ENCODE data around the gene TNIK. TPM values are rescaled to one million over a fixed set of nuclear protein-coding genes. Genes with fewer than 3 reads are reported as not detected.
"Not testable (repeated sequence)": the region's sequence is repeated elsewhere in the genome, so short reads cannot be mapped to it uniquely, and the experiment has no call there.

Gene TNIK
- total RNA-seq, 6 donors from 2014 or later: 23.2 to 74.4 (median 38.3) TPM

DNA sequence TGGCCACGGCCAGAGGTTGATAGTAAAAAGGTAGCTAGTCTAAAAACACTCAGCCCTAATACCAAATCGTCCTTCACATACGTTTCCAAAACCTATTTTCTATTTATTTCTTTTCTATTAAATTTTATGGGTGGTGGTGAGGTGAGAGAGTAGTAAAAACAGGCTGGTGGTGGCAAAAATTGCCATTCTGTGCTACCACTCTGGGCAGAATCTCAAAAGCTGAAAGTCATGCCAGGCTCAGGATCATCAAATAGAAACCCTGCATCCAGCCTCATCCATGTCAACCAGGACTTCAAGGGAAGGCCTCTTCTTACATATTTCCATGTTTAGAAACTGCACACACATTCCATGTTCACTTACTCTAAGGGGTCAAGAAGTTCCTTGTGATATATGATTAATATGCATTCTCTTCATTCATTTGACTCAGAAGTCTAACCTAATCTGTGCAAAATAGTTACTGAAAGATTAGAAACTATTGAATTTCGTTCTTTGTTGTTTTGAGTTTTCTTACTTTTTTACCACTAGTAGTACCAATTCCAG, 153.1 kb downstream of the TNIK start:
- no peaks in the 10 kb centered on the region for H3K9me3 ChIP-seq
- DNase-seq: no peak
- 87 to 88% methylated on average over 4 of the region's 4 CpGs for WGBS, 2 donors
- TF ChIP-seq POLR2A (IDR thresholded peaks at IDR 0.05): no peak
- no peak for TF ChIP-seq POLR2AphosphoS5 (IDR thresholded peaks at IDR 0.05)
- TF ChIP-seq, protein P1, sequence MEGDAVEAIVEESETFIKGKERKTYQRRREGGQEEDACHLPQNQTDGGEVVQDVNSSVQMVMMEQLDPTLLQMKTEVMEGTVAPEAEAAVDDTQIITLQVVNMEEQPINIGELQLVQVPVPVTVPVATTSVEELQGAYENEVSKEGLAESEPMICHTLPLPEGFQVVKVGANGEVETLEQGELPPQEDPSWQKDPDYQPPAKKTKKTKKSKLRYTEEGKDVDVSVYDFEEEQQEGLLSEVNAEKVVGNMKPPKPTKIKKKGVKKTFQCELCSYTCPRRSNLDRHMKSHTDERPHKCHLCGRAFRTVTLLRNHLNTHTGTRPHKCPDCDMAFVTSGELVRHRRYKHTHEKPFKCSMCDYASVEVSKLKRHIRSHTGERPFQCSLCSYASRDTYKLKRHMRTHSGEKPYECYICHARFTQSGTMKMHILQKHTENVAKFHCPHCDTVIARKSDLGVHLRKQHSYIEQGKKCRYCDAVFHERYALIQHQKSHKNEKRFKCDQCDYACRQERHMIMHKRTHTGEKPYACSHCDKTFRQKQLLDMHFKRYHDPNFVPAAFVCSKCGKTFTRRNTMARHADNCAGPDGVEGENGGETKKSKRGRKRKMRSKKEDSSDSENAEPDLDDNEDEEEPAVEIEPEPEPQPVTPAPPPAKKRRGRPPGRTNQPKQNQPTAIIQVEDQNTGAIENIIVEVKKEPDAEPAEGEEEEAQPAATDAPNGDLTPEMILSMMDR (IDR thresholded peaks at IDR 0.05): no peak
- TF ChIP-seq EP300 (IDR thresholded peaks at IDR 0.05): no peak
- ATAC-seq (ENCODE audit: low FRiP score in 2 of 2): no peak
- H3K4me1 ChIP-seq: no peaks in the 10 kb centered on the region
- H3K27ac ChIP-seq: peak overlapping the region in 3 of 4 donors; percentile 18 to 61 (median 24)
- no peak overlapping the region for H3K4me3 ChIP-seq
- H3K27me3 ChIP-seq: no peaks in the 10 kb centered on the region
- no peaks in the 10 kb centered on the region for H3K36me3 ChIP-seq

DNA sequence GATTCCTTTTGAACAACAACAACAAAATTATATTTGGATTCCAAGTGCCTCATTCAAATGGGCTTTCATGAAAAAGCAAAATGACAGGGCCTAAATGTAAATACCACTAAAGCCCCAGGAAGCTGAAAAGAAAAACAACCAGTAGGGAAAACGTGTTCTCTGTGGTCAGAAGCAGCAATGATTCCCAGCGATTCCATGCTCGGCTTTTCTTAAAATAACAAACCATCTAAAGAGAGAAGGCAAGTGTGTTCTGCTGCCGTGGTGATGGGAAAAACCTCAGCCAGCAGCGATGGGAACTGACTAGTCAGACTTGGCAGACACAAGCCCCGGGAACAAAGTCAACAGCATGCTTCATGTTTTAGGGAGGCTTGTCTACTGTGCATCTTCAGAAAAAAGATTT, 153.6 kb downstream of the TNIK start:
- Histone ChIP-seq H3K4me1 (no peaks in the 10 kb centered on the region), H3K4me3 (no peak overlapping the region), H3K9me3 (no peaks in the 10 kb centered on the region), H3K27me3 (no peaks in the 10 kb centered on the region), H3K36me3 (no peaks in the 10 kb centered on the region), H3K27ac (peak overlapping the region in 3 of 4 donors; percentile 18 to 61 (median 24))
- 45 to 49% methylated on average over 6 of the region's 6 CpGs for WGBS, 2 donors
- DNase-seq: no peak
- no peak for TF ChIP-seq EP300 (IDR thresholded peaks at IDR 0.05)
- TF ChIP-seq POLR2A (IDR thresholded peaks at IDR 0.05): no peak
- TF ChIP-seq POLR2AphosphoS5 (IDR thresholded peaks at IDR 0.05): no peak
- TF ChIP-seq, protein P1 (IDR thresholded peaks at IDR 0.05): no peak
- peak in 1 of 2 donors; percentile 94 for ATAC-seq (ENCODE audit: low FRiP score in 2 of 2)

DNA sequence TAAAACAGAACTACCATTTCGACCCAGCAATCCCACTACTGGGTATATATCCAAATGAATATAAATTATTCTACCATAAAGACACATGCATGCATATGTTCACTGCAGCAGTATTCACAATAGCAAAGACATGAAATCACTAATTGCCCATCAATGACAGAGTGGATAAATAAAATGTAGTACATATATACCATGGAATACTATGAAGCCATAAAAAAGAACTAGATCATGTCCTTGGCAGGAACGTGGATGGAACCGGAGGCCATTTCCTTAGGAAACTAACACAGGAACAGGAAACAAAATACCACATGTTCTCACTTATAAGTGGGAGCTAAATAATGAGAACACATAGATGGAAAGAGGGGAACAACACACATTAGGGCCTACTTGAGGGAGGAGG, 154.4 kb downstream of the TNIK start:
- 73 to 74% methylated on average over 3 of the region's 3 CpGs for WGBS, 2 donors
- H3K9me3 ChIP-seq; DNase-seq; H3K4me3 ChIP-seq; H3K4me1 ChIP-seq; H3K27me3 ChIP-seq; H3K27ac ChIP-seq; H3K36me3 ChIP-seq; ATAC-seq (ENCODE audit: low FRiP score in 2 of 2): not testable (repeated sequence)

DNA sequence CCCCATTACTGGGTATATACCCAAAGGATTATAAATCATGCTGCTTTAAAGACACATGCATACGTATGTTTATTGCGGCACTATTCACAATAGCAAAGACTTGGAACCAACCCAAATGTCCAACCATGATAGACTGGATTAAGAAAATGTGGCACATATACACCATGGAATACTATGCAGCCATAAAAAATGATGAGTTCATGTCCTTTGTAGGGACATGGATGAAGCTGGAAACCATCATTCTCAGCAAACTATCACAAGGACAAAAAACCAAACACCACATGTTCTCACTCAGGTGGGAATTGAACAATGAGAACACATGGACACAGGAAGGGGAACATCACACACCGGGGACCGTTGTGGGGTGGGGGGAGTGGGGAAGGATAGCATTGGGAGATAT, 155.7 kb downstream of the TNIK start:
- DNase-seq; H3K4me1 ChIP-seq; H3K4me3 ChIP-seq; H3K27me3 ChIP-seq; H3K27ac ChIP-seq; ATAC-seq (ENCODE audit: low FRiP score in 2 of 2); H3K9me3 ChIP-seq; H3K36me3 ChIP-seq: not testable (repeated sequence)
- 86 to 94% methylated on average over 4 of the region's 4 CpGs for WGBS, 2 donors

DNA sequence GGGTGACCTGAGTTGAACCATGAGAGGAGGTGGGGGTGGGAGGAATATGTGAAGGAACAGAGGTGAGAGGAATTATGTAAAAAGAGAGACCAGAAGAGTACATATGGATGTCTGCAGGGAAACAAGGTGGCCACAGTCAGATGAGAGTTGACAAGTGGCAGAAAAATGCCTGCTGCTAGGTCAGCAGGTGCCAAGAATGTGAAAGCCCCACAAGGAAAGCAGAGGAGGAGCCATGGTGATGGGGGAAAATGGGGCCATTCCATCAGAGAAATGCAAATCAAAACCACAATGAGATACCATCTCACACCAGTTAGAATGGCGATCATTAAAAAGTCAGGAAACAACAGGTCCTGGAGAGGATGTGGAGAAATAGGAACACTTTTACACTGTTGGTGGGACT, 156.2 kb downstream of the TNIK start:
- 92 to 100% methylated on average over 1 of the region's 1 CpG for WGBS, 2 donors
- H3K9me3 ChIP-seq; H3K4me1 ChIP-seq; H3K27ac ChIP-seq; H3K27me3 ChIP-seq; DNase-seq; ATAC-seq (ENCODE audit: low FRiP score in 2 of 2); H3K4me3 ChIP-seq; H3K36me3 ChIP-seq: not testable (repeated sequence)

DNA sequence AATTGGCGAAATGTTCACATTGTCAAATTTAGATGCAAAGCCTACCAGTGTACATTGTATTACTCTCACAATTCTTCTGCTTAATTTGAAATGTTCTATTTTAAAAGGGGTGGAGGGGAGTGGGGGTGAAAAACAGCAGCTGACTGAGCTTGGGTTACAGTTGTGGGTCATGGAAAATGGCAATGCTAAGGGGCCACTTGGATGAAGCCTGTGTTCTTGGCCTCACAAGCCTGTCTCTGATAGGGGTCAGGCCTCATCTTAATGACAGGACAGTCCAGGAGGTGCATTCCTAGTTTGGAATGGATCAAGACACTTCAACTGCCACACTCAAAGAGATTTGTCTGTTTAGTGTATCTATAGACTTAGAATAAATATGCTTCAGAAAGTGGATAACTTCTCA, 158.2 kb downstream of the TNIK start:
- ATAC-seq (ENCODE audit: low FRiP score in 2 of 2) (no peak), DNase-seq (no peak)
- WGBS, 2 donors: 91 to 100% methylated on average over 1 of the region's 1 CpG
- Histone ChIP-seq H3K36me3 (no peaks in the 10 kb centered on the region), H3K4me1 (no peaks in the 10 kb centered on the region), H3K27me3 (no peaks in the 10 kb centered on the region), H3K27ac (no peak overlapping the region), H3K9me3 (no peaks in the 10 kb centered on the region), H3K4me3 (no peak overlapping the region)
- no peak for TF ChIP-seq POLR2AphosphoS5 (IDR thresholded peaks at IDR 0.05)
- TF ChIP-seq, protein P1 (IDR thresholded peaks at IDR 0.05): no peak
- no peak for TF ChIP-seq POLR2A (IDR thresholded peaks at IDR 0.05)
- no peak for TF ChIP-seq EP300 (IDR thresholded peaks at IDR 0.05)

All from upper lobe of left lung (tissue), 6 donors.